ENCODE data around the gene AADACL2.
"Not testable (repeated sequence)": the region's sequence is repeated elsewhere in the genome, so short reads cannot be mapped to it uniquely, and the experiment has no call there.

The AADACL2 gene

DNA sequence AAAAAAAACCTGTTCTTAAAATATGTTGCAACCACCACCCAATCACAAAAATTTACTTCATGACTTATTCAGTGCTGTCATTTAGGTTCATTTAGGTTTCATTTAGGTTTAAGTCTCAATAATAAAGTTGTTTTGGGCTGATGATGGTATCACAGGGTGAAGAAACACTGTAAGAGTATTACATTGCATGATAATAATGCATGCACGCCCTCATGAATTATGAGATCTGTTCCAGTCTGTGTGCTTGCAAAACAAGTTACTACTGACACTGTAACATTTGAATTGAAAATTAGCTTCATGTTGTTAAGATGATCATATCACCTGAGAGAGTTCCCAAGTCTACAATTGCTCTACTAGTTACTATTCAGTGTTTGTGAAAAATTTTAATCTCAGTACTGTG is at the start of gene AADACL2:
Gene AADACL2, plus strand, starts transcription at position 315 of the 400 bp plus-strand sequence. CDS start 109 bp downstream, outside the sequence.
- DNase-seq: no peak

GRCh38 chr3:151684094-151684493 is 49.6 kb upstream of the AADACL2 start:
- DNase-seq: no peak

DNA sequence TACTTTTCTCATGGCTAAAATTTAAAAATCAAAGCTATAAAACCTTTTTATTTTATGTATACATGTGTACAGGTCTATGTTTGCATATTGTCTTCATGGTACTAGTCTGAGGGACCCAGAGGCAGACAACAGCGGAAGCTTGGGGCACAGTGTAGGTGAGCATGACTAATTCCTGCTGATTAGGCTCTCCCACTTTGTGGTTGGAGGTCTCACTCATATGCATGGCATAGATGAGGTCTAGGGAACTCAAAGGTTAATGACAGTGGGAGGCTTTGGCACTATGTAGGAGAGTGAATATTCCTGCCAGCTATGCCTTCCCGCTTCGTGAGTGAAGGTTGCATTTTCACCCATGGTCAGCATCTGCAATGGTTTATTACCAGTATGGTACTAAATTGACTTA is 47.5 kb upstream of the AADACL2 start:
- no peak for DNase-seq

DNA sequence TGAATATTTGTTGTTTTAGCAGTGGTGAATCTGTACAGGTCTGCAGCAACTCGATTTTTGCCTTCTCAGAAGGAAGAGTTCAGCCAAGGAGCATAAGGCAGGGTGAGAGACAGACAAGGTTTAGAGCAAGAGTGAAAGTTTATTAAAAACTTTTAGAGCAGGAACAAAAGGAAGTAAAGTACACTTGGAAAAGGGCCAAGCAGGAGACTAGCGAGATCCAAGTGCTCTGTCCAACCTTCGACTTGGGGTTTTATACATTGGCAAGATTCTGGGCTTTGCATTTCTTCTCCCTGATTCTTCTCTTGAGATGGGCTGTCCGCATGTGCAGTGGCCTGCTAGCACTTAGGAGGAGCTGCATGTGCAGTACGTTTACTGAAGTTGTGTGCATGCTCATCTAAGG is 46.7 kb upstream of the AADACL2 start:
- no peak for DNase-seq

DNA sequence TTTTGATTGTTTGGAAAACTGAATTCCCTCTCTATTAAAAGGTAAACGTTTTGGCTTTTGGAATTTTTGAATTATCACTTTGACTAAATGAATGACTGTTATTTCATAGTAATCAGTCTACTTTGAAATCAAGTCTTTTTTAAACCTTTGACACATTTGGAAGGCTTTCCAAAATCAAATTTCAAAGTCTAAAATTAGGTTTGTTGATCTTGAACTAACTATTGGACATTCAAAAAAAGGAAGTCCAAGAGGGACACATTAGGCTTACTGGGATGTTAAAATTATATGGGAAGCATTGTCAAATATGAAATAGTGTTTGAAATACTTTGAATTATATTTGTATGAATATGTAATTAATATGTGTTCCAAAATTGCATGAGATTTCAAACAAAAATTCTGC is 45.2 kb upstream of the AADACL2 start:
- no peak for DNase-seq

GRCh38 chr3:151690645-151691044 is 43.1 kb upstream of the AADACL2 start:
- no peak for DNase-seq

DNA sequence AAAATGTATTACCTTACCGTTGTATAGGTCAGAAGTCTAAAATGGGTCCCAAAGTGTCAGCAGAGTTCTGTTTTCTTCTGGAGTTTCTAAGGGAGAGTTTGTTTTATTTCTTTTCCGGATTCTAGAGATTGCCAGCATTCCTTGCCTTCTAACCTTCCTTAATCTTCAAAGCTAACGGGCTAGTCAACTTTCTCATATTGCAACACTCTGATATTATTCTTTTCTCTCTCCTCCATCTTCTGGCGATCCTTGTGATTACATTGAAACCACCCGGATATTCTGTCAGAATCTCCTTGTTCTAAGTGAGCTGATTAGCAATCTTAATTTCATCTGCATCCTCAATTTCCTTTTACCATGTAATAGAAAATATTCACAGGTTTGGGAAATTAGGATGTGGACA is 36.2 kb upstream of the AADACL2 start:
- DNase-seq: no peak

DNA sequence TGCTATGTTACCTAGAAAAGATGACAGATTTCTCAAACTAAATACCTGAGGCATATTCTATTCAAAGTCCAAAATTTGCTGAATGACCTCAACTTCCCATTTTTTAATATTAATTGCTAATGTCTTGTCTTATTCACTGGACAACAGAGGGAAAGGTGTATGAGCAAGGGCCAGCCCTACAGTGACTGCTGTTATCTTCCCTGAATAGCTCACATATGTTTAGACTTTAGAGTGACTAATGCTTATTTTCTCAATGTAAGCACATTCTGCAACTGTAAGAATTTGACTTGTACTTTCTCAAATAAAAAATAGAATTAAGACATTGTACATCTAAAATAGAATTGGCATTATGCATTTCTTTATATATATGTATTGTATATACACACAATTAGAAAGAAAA is 26.5 kb upstream of the AADACL2 start:
- no peak for DNase-seq

DNA sequence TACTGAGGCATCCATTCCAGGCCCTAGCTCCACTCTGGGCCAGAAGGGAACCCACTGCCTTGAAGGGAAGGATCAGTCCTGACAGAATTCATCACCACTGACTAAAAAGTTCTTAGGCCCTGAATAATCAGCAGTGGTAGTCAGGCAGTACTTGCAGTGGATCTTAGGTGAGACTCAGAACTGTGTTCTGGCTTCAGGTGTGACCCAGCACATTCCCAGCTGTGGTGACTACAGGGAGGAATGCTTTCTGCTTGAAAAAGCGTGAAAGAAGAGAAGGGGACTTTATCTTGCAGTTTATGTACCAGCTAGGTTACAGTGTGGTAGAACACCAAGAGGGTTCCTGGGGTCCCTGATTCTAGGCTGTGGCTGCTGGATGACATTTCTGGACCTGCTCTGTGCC is 24.9 kb upstream of the AADACL2 start:
- DNase-seq: no peak

DNA sequence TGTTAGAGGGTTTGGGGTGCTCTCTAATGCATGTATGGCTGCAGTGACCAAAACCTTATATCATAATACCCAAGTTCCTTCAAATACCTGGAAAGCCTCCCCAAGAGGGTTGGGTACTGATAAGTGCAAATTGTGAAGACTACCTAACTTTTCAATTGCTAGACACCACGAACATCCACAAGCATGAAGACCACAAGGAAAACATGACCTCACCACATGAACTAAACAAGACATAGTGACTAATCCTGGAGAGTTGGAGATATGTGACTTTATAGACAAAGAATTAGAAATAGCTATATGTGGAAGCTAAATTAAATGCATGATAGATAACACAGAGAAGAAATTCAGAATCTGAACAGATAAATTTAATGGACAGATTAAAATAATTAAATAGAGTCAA is 23.9 kb upstream of the AADACL2 start:
- DNase-seq: no peak

DNA sequence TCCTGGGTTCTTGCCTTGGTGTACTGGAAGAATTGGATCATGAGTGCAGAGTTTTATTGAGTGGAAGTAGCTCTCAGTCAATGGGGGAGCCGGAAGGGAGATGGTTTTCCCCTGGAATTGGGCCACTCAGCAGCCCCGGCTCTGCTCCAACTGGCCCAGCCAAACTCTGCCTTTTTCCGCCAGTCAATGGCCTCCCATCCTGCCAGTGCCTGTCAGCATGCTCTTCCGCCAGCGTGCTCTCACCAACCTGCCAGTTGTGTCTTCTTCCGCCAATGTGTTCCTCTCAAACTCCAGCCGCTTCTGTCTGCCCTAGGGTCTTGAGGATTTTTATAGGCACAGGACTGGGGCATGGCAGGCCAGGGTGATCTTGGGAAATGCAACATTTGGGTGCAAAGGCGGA is 12.4 kb upstream of the AADACL2 start:
- DNase-seq: no peak

GRCh38 chr3:151722856-151723255 is 10.9 kb upstream of the AADACL2 start:
- DNase-seq: no peak

GRCh38 chr3:151724576-151725562 is 8.9 kb upstream of the AADACL2 start:
- DNase-seq: no peak

DNA sequence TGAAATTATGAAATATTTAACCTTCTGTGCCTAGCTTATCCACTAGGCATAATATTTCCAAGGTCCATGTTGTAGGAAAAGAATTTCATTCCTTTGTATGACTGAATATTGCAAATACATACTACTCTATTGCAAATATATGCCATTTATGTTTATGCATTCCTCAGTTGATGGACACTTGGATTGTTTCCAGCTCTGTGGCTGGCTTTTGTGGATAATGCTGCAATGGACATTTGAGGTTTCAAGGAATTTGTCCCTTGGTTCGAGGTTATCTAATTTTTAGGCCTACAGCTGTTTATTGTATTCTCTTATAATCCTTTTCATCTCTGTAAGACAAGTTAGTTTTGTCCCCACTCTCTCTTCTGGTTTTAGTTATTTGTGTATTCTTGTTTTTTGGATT is 7.7 kb upstream of the AADACL2 start:
- no peak for DNase-seq

DNA sequence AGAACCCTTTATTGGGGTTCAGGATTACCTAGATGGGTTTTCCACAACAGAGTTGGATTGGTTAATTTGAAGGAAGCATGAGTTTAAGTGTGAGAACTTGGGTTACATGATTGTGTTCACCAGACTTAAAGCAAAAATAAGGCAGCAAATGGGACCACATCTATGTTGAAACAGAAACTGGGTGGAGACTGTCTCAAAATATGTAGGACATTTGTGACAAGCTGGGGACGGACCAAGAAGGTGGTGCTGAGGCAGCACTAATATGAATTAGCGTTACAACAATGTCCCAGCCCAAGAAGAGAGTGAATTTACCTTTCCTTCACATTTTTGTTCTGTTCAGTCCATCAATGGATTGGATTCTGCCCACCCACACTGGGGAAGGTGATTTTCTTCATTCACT is 866 bp upstream of the AADACL2 start:
- no peak for DNase-seq

- DNase-seq: no peak
These were observed 6.9 kb downstream of the AADACL2 start for GRCh38 chr3:151740581-151740980.

DNA sequence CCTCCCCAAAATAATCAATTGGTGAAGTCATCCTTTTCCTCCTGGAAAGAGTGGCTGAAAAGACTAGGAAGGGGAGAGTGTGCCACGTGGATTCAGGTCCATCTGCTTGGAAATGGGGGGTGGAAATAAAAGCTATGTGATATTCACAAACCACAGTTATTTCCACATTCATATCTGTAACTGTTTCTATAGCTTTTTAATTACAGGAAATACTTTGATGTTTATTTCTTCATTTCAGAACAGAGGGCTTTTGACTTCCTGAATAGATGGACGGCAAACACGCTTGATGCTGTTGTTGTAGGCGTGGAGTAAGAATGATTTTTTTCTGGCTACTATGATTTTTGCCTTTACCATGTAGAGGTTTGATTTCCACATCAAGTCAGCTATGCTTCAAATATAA is 10.1 kb downstream of the AADACL2 start:
- DNase-seq: no peak

GRCh38 chr3:151750181-151750580 is 16.5 kb downstream of the AADACL2 start:
- no peak for DNase-seq

GRCh38 chr3:151750678-151751077 is 17.0 kb downstream of the AADACL2 start:
- DNase-seq: no peak

GRCh38 chr3:151751161-151751560 is 17.4 kb downstream of the AADACL2 start:
- no peak for DNase-seq

DNA sequence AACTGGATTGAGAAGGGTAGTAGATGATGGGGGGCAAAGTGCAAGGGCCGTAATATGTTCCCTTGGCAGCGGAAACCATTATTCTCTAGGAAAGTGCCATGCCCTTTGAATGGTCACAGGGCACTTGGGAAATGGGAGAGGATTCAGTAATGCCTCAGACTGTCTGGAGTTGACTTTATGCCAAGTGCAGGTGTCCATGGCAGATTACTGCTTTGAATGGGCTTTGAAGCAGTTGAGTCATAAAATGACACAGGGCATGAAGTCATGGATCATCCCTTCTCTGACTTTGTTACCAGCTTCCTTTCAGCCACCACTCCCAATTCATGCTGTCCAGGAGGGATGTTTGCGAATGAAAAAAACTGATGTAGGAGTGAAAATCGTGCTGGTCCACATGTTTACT is 20.1 kb downstream of the AADACL2 start:
- DNase-seq: no peak

DNA sequence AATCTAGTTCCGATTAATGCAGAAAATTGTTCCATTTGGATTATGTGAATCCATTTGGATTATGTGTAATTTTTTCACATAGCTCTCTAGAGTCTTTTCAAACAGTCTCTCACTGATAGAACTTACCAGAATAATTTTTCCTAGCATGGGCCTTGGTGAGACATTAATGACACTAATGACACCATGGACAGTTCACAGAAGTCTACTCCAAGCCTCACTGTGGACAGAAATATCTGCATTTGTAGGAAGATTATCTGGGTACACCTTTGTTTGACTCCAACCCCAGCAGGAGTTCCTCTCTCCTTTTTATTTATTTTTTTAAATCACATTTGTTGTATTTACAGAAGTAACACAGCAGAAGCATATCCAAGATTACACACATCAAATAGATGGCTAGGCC is 27.9 kb downstream of the AADACL2 start:
- no peak for DNase-seq

- not testable (repeated sequence) for DNase-seq
These were observed 31.0 kb downstream of the AADACL2 start for GRCh38 chr3:151764699-151765098.

DNA sequence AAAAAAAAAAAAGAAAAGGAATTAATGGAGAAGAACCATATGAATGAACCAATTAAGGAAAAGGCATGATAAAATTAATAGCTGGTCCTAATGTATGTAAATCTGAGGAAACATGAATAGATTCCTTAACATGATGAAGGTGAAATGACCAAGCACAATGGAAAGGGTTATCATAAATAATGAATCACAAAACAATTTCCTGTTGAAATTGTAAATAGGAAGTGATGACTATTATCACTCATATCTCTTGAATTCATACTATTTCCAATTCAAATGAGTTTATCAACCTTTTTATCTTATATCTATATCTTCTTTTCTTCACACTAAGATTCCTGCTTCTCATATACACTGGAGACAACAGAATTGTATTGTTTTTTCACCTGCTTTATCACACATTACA is 32.0 kb downstream of the AADACL2 start:
- no peak for DNase-seq

- no peak for DNase-seq
These were observed 32.7 kb downstream of the AADACL2 start for GRCh38 chr3:151766454-151766853.
